ENCODE measurements around the gene ZNF17. TPM values are rescaled to one million over a fixed set of nuclear protein-coding genes. Genes with fewer than 3 reads are reported as not detected.

Gene ZNF17
- total RNA-seq: 3.4 and 4.7 TPM in 2 replicates

GRCh38 chr19:57410877-57411671, at the start of gene ZNF17:
Gene ZNF17, plus strand, starts transcription at chr19:57411161. Its CDS starts 2,455 bp downstream, at chr19:57413616.

GRCh38 chr19:57362997-57363687, 47.8 kb upstream of the ZNF17 start, which contains the start of the genes TRAPPC2B and ZNF547:
Gene TRAPPC2B, plus strand, starts transcription at chr19:57363551. Its CDS starts 1,283 bp downstream, at chr19:57364834.
Gene ZNF547, plus strand, starts transcription at chr19:57363551. Its CDS starts 5,005 bp downstream, at chr19:57368556.

GRCh38 chr19:57389730-57390598, 21.0 kb upstream of the ZNF17 start, which contains the start of gene ZNF548:
Gene ZNF548, plus strand, starts transcription at chr19:57389854. Its CDS starts 246 bp downstream, at chr19:57390100.

GRCh38 chr19:57435062-57435978, 24.4 kb downstream of the ZNF17 start, which contains the start of gene ZNF749:
Gene ZNF749, plus strand, starts transcription at chr19:57435325. Its CDS starts 254 bp downstream, at chr19:57435579.

Other genes with a start within 250 kb of the ZNF17 start
- not detected in 2 replicates for gene DUXA, start 243.7 kb upstream of the ZNF17 start, total RNA-seq
- gene ZNF264, start 219.7 kb upstream of the ZNF17 start, total RNA-seq: 8.3 and 9.8 TPM in 2 replicates
- gene AURKC, start 180.1 kb upstream of the ZNF17 start, total RNA-seq: 0.84 and 1.5 TPM in 2 replicates
- gene ZNF805, start 170.5 kb upstream of the ZNF17 start, total RNA-seq: 4.5 and 5.2 TPM in 2 replicates
- 10.3 and 13.4 TPM in 2 replicates for gene ZNF460, start 130.7 kb upstream of the ZNF17 start, total RNA-seq
- 3.6 and 3.7 TPM in 2 replicates for gene ZNF543, start 90.7 kb upstream of the ZNF17 start, total RNA-seq
- gene ZNF304, start 59.9 kb upstream of the ZNF17 start, total RNA-seq: 4.9 TPM in 2 replicates
- gene TRAPPC2B, start 47.6 kb upstream of the ZNF17 start, total RNA-seq: 15.3 and 16.9 TPM in 2 replicates
- 0.59 and 1.2 TPM in 2 replicates for gene ZNF547, start 47.6 kb upstream of the ZNF17 start, total RNA-seq
- gene ZNF548, start 21.3 kb upstream of the ZNF17 start, total RNA-seq: 7.1 and 9.1 TPM in 2 replicates
- 9.4 and 12.6 TPM in 2 replicates for gene ZNF749, start 24.2 kb downstream of the ZNF17 start, total RNA-seq
- gene VN1R1, start 46.0 kb downstream of the ZNF17 start, total RNA-seq: 0.15 TPM in 1 of 2 replicates, not detected in the other
- gene ZNF772, start 66.4 kb downstream of the ZNF17 start, total RNA-seq: 8.2 TPM in 2 replicates
- gene ZNF419, start 76.6 kb downstream of the ZNF17 start, total RNA-seq: 7.7 and 15.5 TPM in 2 replicates
- 11.6 and 12.4 TPM in 2 replicates for gene ZNF773, start 88.8 kb downstream of the ZNF17 start, total RNA-seq
- gene ZNF549, start 116.2 kb downstream of the ZNF17 start, total RNA-seq: 2.5 and 3.9 TPM in 2 replicates
- gene ZNF550, start 148.7 kb downstream of the ZNF17 start, total RNA-seq: 3.6 and 4.9 TPM in 2 replicates
- 2.7 TPM in 2 replicates for gene ZNF416, start 167.8 kb downstream of the ZNF17 start, total RNA-seq
- gene ZIK1, start 173.0 kb downstream of the ZNF17 start, total RNA-seq: 4.2 and 4.7 TPM in 2 replicates
- gene ZNF530, start 188.7 kb downstream of the ZNF17 start, total RNA-seq: 5.8 and 9.1 TPM in 2 replicates
- 8.4 and 9.1 TPM in 2 replicates for gene ZNF134, start 203.1 kb downstream of the ZNF17 start, total RNA-seq
- 3.4 and 3.9 TPM in 2 replicates for gene ZNF211, start 222.0 kb downstream of the ZNF17 start, total RNA-seq

All from bronchus fibroblast of lung (primary cell).